Tracheal epithelial cell (primary cell): ENCODE results near the gene MEAK7. TPM values are rescaled to one million over a fixed set of nuclear protein-coding genes. Genes with fewer than 3 reads are reported as not detected.

Source experiments
- total RNA-seq: library from RNA; depleted of rRNA; stranded (reverse); fragments of >200 nt; gene quantifications from 2 replicates; pipeline ENCODE4 v1.2.1, GENCODE V29; 2014

The MEAK7 gene
- 36.1 and 51.2 TPM in 2 replicates for total RNA-seq

GRCh38 chr16:84504420-84505248 is at the start of gene MEAK7:
Gene MEAK7 (minus strand): TSS chr16:84504659. CDS start chr16:84498086, 6,573 bp downstream.

Other genes starting within 250 kb of the MEAK7 start
- gene WFDC1, start 209.8 kb downstream of the MEAK7 start, total RNA-seq = not detected in 2 replicates
- 14.2 and 17.5 TPM in 2 replicates for gene ATP2C2, start 136.1 kb downstream of the MEAK7 start, total RNA-seq
- 38.4 and 76.4 TPM in 2 replicates for gene COTL1, start 113.4 kb upstream of the MEAK7 start, total RNA-seq
- gene KLHL36, start 143.9 kb upstream of the MEAK7 start, total RNA-seq = 99.8 and 115 TPM in 2 replicates
- gene USP10, start 195.3 kb upstream of the MEAK7 start, total RNA-seq = 45.3 and 54.8 TPM in 2 replicates